ENCODE measurements around the gene TOX3.
A peak's percentile ranks its signal among the peaks of the same experiment; 100 is the strongest.

The TOX3 gene

GRCh38 chr16:52586159-52586558, 39.2 kb upstream of the TOX3 start:
- H3K9me3 ChIP-seq (ENCODE audit: insufficient read depth, low read depth, low read length): no peaks in the 10 kb centered on the region
- no peaks in the 10 kb centered on the region for H3K79me1 ChIP-seq (ENCODE audit: low read length)
- H3K4ac ChIP-seq (ENCODE audit: low read depth, low read length): no peak overlapping the region
- H2BK120ac ChIP-seq (ENCODE audit: insufficient read depth, low read length, poor library complexity): no peak overlapping the region
- no peak overlapping the region for H2BK12ac ChIP-seq (ENCODE audit: low read length)
- no peak overlapping the region for H3K18ac ChIP-seq (ENCODE audit: low read length)
- no peak overlapping the region for H4K8ac ChIP-seq (ENCODE audit: low read depth, low read length)
- no peaks in the 10 kb centered on the region for H3K27me3 ChIP-seq (ENCODE audit: insufficient read depth, low read length)
- no peak overlapping the region for H3K27ac ChIP-seq (ENCODE audit: low read depth, low read length)
- no peak overlapping the region for H2BK5ac ChIP-seq (ENCODE audit: low read depth, low read length, poor library complexity)
- H3K23ac ChIP-seq (ENCODE audit: low read length): no peak overlapping the region
- no peak overlapping the region for H3K4me2 ChIP-seq (ENCODE audit: low read length)
- no peaks in the 10 kb centered on the region for H3K4me1 ChIP-seq (ENCODE audit: control insufficient read depth in 1 of 2, insufficient read depth in 2 of 2, low read length in 2 of 2)
- H3K9ac ChIP-seq (ENCODE audit: low read length): no peak overlapping the region
- no peak overlapping the region for H3K14ac ChIP-seq (ENCODE audit: low read length)
- no peak for DNase-seq
- no peak overlapping the region for H2AK5ac ChIP-seq (ENCODE audit: low read length)
- no peaks in the 10 kb centered on the region for H3K36me3 ChIP-seq (ENCODE audit: control insufficient read depth in 1 of 2, insufficient read depth in 2 of 2, low read length in 2 of 2)
- H2AFZ ChIP-seq (ENCODE audit: insufficient read depth, low read length, poor library complexity): no peak overlapping the region
- no peaks in the 10 kb centered on the region for H3K79me2 ChIP-seq (ENCODE audit: control insufficient read depth, insufficient read depth, low read length, poor library complexity)
- WGBS (ENCODE audit: extremely low coverage, insufficient coverage, insufficient read length): no CpG with 5 or more reads among the region's 2 CpGs
- H3K4me3 ChIP-seq (ENCODE audit: low read depth, low read length): no peak overlapping the region
- no peak overlapping the region for H4K12ac ChIP-seq (ENCODE audit: low read depth, low read length)
- no peak overlapping the region for H4K91ac ChIP-seq (ENCODE audit: low read depth, low read length)

GRCh38 chr16:52584354-52585320, 37.7 kb upstream of the TOX3 start:
- Histone ChIP-seq H3K36me3 (ENCODE audit: control insufficient read depth in 1 of 2, insufficient read depth in 2 of 2, low read length in 2 of 2) (no peaks in the 10 kb centered on the region), H4K8ac (ENCODE audit: low read depth, low read length) (no peak overlapping the region), H3K79me2 (ENCODE audit: control insufficient read depth, insufficient read depth, low read length, poor library complexity) (no peaks in the 10 kb centered on the region), H4K12ac (ENCODE audit: low read depth, low read length) (no peak overlapping the region), H3K9me3 (ENCODE audit: insufficient read depth, low read depth, low read length) (no peaks in the 10 kb centered on the region), H2BK120ac (ENCODE audit: insufficient read depth, low read length, poor library complexity) (no peak overlapping the region), H3K4me3 (ENCODE audit: low read depth, low read length) (no peak overlapping the region), H3K27me3 (ENCODE audit: insufficient read depth, low read length) (no peaks in the 10 kb centered on the region), H3K23ac (ENCODE audit: low read length) (no peak overlapping the region), H2BK12ac (ENCODE audit: low read length) (no peak overlapping the region), H3K4ac (ENCODE audit: low read depth, low read length) (no peak overlapping the region), H2BK5ac (ENCODE audit: low read depth, low read length, poor library complexity) (no peak overlapping the region), H3K4me2 (ENCODE audit: low read length) (no peak overlapping the region), H3K4me1 (ENCODE audit: control insufficient read depth in 1 of 2, insufficient read depth in 2 of 2, low read length in 2 of 2) (no peaks in the 10 kb centered on the region), H4K91ac (ENCODE audit: low read depth, low read length) (no peak overlapping the region), H3K18ac (ENCODE audit: low read length) (no peak overlapping the region), H3K14ac (ENCODE audit: low read length) (no peak overlapping the region), H2AFZ (ENCODE audit: insufficient read depth, low read length, poor library complexity) (no peak overlapping the region), H2AK5ac (ENCODE audit: low read length) (no peak overlapping the region), H3K27ac (ENCODE audit: low read depth, low read length) (no peak overlapping the region), H3K9ac (ENCODE audit: low read length) (no peak overlapping the region), H3K79me1 (ENCODE audit: low read length) (no peaks in the 10 kb centered on the region)
- WGBS (ENCODE audit: extremely low coverage, insufficient coverage, insufficient read length): no CpG with 5 or more reads among the region's 5 CpGs
- DNase-seq: no peak

- Histone ChIP-seq H2BK5ac (ENCODE audit: low read depth, low read length, poor library complexity) (no peak overlapping the region), H2BK120ac (ENCODE audit: insufficient read depth, low read length, poor library complexity) (no peak overlapping the region), H2BK12ac (ENCODE audit: low read length) (no peak overlapping the region), H4K12ac (ENCODE audit: low read depth, low read length) (no peak overlapping the region), H4K8ac (ENCODE audit: low read depth, low read length) (no peak overlapping the region), H2AK5ac (ENCODE audit: low read length) (no peak overlapping the region), H3K9ac (ENCODE audit: low read length) (no peak overlapping the region), H3K4me3 (ENCODE audit: low read depth, low read length) (no peak overlapping the region), H3K14ac (ENCODE audit: low read length) (no peak overlapping the region), H3K27ac (ENCODE audit: low read depth, low read length) (no peak overlapping the region), H3K18ac (ENCODE audit: low read length) (no peak overlapping the region), H3K79me1 (ENCODE audit: low read length) (no peaks in the 10 kb centered on the region), H4K91ac (ENCODE audit: low read depth, low read length) (no peak overlapping the region), H2AFZ (ENCODE audit: insufficient read depth, low read length, poor library complexity) (no peak overlapping the region), H3K27me3 (ENCODE audit: insufficient read depth, low read length) (no peaks in the 10 kb centered on the region), H3K9me3 (ENCODE audit: insufficient read depth, low read depth, low read length) (no peaks in the 10 kb centered on the region), H3K4ac (ENCODE audit: low read depth, low read length) (no peak overlapping the region), H3K79me2 (ENCODE audit: control insufficient read depth, insufficient read depth, low read length, poor library complexity) (no peaks in the 10 kb centered on the region), H3K23ac (ENCODE audit: low read length) (no peak overlapping the region), H3K36me3 (ENCODE audit: control insufficient read depth in 1 of 2, insufficient read depth in 2 of 2, low read length in 2 of 2) (no peaks in the 10 kb centered on the region), H3K4me1 (ENCODE audit: control insufficient read depth in 1 of 2, insufficient read depth in 2 of 2, low read length in 2 of 2) (no peaks in the 10 kb centered on the region), H3K4me2 (ENCODE audit: low read length) (no peak overlapping the region)
- DNase-seq: peak in 1 of 2 donors; percentile 7
- no CpG with 5 or more reads among the region's 4 CpGs for WGBS (ENCODE audit: extremely low coverage, insufficient coverage, insufficient read length)
These were observed 34.6 kb upstream of the TOX3 start for GRCh38 chr16:52581530-52581929.

GRCh38 chr16:52580488-52580887, 33.5 kb upstream of the TOX3 start:
- Histone ChIP-seq H2AFZ (ENCODE audit: insufficient read depth, low read length, poor library complexity) (no peak overlapping the region), H3K9me3 (ENCODE audit: insufficient read depth, low read depth, low read length) (no peaks in the 10 kb centered on the region), H2BK120ac (ENCODE audit: insufficient read depth, low read length, poor library complexity) (no peak overlapping the region), H4K91ac (ENCODE audit: low read depth, low read length) (no peak overlapping the region), H3K4me2 (ENCODE audit: low read length) (no peak overlapping the region), H3K27ac (ENCODE audit: low read depth, low read length) (no peak overlapping the region), H4K12ac (ENCODE audit: low read depth, low read length) (no peak overlapping the region), H2BK12ac (ENCODE audit: low read length) (no peak overlapping the region), H3K18ac (ENCODE audit: low read length) (no peak overlapping the region), H3K4ac (ENCODE audit: low read depth, low read length) (no peak overlapping the region), H3K4me3 (ENCODE audit: low read depth, low read length) (no peak overlapping the region), H3K79me1 (ENCODE audit: low read length) (no peaks in the 10 kb centered on the region), H3K27me3 (ENCODE audit: insufficient read depth, low read length) (no peaks in the 10 kb centered on the region), H3K9ac (ENCODE audit: low read length) (no peak overlapping the region), H3K23ac (ENCODE audit: low read length) (no peak overlapping the region), H3K4me1 (ENCODE audit: control insufficient read depth in 1 of 2, insufficient read depth in 2 of 2, low read length in 2 of 2) (no peaks in the 10 kb centered on the region), H4K8ac (ENCODE audit: low read depth, low read length) (no peak overlapping the region), H3K36me3 (ENCODE audit: control insufficient read depth in 1 of 2, insufficient read depth in 2 of 2, low read length in 2 of 2) (no peaks in the 10 kb centered on the region), H3K79me2 (ENCODE audit: control insufficient read depth, insufficient read depth, low read length, poor library complexity) (no peaks in the 10 kb centered on the region), H2AK5ac (ENCODE audit: low read length) (no peak overlapping the region), H2BK5ac (ENCODE audit: low read depth, low read length, poor library complexity) (no peak overlapping the region), H3K14ac (ENCODE audit: low read length) (no peak overlapping the region)
- WGBS (ENCODE audit: extremely low coverage, insufficient coverage, insufficient read length): no CpG with 5 or more reads among the region's 3 CpGs
- no peak for DNase-seq
